GM19328 (cell line): Measurements from ENCODE around the gene ARID4A.
"Not testable (repeated sequence)": the region's sequence is repeated elsewhere in the genome, so short reads cannot be mapped to it uniquely, and the experiment has no call there.

ENCODE experiments used
- ATAC-seq: cut with Tn5 transposase; IDR thresholded peaks from one replicate; pipeline ENCODE4 v1.9.1; 2021; ENCODE audit warnings: mild to moderate bottlenecking, moderate library complexity; ENCODE audit not compliant: unreplicated experiment

ARID4A gene

DNA sequence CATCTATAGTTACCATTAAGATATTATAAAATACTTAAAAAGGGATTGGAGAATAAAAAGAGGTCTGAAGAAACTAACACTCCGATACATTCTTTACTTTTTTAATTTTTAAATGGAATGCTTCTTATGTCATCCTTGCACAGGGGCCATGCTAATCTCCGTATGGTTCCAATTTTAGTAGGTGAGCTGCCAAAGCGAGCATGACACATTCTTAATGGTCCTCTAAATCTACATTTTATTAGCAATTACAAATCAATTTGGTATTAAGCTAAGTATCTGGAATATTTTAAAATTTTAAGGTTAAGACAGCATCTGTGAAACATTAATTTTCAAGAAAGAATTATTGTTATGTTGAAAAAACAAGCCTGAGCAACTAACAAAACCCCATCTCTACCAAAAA, 6.2 kb upstream of the ARID4A start:
- no peak for ATAC-seq

DNA sequence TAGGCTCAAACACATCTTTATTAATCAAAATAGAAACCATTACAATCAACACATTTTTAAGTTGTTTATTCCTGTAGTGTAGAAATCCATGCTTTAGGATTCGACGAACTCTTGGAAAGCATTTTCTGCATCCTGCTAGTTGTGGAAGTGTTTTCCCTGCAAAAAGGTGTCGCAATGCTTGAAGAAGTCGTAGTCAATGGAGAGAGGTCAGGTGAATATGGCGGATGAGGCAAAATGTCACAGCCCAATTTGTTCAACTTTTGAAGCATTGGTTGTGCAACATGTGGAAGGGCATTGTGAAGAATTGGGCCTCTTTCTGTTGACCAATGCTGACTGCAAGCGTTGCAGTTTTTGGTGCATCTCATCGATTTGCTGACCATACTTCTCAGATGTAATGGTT, 4.2 kb upstream of the ARID4A start:
- no peak for ATAC-seq

DNA sequence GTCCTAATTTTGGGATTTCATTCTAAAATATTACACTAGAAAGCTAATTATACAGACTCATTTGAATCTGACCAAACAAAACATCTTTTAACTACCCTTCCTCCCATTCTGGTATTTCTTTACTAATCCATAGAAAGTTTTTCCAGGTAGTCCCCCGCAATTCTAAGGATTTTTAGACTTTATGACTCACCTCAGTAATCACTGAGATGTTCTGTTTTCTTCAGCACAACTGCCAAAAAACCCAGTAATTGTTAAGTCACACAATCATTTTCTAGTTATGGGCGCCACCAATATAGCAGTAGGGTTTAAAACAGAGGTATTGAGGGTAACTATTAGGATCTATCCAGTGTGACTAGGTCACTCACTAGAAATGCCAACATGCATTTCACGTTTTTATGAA, 1.6 kb upstream of the ARID4A start:
- no peak for ATAC-seq

DNA sequence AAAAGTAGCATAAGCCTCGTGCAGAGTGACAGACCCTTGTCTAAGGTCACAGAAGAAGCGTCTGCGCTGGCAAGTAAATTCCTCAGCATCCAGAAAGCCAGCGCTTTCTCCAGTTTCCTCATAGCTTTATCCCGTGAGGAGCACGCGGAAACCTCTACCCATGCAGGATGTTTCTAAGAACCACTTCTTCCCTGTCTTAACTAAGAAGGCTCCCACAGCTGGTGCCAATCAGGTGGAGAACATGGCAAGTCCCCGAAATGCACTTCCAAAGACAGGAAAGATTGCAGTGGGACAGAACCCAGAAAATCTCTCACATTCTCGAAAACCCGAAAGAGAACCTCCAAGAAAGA, 968 bp upstream of the ARID4A start:
- ATAC-seq = no peak

DNA sequence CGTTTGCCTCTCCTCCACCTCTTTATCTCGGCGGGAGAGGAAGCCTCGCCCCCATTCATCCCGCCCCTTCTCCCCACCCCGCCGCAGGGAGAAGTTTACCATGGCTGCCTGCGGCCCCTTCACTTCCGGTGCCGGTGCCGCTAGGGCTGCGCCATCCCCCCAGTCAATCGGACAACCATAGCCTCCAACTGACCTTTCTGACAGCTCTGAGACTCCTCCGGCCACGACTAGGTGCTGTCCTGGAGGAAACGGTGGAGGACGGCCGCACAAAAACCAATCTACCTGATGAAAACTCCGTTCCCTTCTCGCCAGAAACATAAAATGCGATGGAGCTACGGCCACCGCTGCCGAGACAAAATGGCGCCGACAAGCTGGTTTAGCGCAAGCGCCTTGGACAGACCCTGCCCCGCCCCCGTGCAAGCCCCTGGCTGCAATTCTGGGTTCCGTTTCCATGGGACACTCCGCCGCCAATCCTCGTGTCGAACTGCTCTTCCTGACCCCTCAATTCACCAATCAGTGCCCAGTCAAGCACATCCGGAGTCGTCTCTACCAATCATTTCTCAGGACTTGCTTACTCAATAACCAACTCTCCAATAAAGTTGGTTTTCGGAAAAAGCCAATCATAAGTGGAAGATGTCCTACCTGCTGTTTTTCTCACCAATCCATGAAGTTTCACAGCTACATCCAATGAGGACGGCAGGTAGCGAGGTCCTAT, 436 bp upstream of the ARID4A start:
- peak; percentile 82 for ATAC-seq

DNA sequence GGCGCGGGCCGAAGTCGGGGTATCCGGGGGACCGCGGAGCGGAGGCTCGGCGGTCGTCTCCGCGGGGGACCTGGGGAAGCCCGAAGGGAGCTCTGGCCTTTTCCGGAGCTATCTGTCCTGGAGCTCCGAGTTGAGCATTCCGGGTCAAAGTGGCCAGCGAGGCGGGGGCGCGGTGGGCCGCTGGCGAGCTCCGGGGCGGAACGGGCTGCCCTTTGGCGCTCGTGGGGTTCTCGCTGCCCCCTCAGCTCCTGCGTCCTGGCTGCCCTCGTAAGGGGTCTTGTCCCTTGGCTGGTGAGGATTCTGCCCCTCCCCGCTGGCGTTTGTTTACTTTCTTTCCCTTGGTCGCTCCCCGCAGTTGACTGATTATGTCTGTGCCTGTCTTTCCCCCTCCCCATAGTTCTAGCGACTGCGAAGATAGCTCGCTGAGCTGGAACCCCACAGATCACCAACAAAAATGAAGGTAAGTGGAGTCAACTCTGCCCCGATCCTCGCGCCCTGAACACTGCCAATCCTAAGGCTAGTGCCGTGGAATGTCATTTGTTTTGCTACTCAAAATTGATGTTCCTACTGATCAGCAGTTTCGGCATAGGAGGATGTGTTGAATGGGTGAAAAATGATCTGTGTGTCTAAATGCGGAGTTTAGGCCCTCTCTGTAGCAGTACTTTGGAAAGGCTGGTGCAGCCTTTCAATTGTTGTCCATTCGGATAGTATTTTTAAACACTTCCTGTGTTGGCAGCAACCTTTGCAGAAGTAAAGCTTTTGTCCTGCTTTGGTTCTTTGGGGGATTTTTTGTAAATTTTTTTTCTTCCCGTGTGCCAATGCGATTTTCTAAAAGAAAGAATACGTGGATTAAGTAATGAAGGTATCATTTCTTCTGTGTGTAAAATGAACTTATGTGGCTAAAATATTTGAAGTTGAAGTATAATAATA, 1.3 kb downstream of the ARID4A start:
- ATAC-seq = no peak

DNA sequence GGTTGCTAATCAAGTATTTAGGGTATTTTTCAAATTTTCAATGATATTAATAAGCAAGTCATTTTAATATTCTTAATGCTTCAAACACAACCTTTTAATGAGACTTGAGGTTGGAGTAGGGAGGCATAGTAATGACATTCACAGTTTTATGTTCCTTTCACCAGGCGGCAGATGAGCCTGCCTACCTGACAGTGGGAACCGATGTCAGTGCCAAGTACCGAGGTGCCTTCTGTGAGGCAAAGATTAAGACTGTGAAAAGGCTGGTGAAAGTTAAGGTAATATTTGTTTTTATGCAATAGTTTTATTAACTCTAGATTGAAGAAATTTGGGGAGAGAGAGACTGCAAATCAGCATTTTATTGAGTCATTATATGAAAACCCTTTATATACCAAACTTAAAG, 3.1 kb downstream of the ARID4A start:
- ATAC-seq = no peak

DNA sequence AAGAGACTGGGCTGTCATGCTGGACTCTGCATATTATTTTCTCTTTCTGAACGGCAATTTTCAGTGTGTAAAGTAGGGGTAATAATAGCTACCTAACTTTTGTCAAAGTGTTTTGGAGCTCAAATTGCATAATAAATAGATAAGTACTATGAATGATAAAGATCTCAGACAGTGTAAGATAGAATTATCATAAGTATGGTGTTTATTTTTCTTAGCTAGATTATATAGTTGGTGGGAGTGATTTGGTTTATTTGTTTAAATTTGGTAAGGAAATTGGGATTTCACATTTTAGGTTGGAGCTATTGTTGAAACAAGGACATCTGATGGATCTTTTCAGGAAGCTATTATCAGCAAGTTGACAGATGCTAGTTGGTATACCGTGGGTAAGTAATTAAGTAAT, 7.4 kb downstream of the ARID4A start:
- ATAC-seq = no peak

DNA sequence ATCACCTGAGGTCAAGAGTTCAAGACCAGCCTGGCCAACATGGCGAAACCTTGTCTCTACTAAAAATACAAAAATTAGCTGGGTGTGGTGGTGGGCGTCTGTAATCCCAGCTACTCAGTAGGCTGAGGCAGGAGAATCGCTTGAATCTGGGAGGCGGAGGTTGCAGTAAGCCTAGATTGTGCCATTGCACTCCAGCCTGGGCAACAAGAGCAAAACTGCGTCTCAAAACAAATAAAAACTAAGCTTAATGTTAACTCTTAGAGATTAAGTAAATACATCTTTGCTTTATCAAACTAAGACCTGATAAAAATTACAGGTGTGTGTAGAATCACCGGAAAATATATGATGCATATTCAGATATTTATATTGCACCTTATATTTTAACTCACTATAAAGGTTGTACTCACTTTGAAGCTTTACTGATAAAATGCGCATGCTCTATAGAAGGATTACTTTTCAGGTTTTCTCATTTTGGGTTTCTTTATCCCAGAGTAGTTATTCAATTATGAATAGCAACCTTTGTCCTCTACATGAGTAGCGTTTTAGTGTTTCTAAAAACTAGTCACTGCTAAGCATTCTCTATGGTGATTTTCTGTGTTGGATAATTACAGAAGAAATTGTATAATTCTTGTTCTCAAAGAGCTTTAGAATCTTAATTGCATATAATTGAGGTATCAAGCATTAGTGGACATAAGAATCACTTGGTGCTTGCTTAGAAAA, 9.4 kb downstream of the ARID4A start:
- ATAC-seq = no peak

DNA sequence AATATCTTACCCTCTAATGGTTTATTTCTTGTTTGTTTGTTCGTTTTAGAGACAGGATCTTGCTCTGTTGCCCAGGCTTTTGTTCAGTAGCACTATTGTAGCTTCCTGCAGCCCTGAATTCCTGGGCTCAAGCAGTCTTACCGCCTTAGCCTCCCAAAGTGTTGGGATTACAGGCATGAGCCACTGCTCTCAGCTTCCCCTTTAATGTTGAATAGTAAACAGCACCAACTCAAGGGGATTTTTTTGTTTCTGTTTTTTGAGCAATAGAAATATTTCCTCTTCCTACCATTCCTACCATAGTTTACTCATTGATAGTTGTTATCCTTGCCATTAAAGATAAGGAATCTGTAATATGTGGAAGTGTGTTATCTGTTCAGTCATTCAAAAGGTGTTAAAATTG, 10.7 kb downstream of the ARID4A start:
- ATAC-seq = no peak

DNA sequence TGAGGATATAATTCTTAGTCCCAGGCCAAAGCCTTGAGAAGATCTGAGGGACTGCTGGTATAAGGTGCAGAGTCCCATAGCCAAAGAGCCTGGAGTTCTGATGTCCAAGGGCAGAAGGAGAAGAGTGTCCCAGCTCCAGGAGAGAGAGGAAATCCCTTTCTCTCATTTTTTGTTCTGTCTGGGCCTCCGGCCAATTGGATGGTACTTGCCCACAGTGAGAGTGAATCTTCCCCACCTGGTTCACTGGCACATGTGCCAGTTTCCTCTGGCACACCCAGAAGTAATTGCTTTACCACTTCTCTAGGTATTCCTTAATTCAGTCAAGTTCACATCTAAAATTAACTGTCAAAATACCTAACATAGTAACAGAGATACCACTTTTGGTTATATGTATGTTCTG, 15.3 kb downstream of the ARID4A start:
- ATAC-seq = no peak

DNA sequence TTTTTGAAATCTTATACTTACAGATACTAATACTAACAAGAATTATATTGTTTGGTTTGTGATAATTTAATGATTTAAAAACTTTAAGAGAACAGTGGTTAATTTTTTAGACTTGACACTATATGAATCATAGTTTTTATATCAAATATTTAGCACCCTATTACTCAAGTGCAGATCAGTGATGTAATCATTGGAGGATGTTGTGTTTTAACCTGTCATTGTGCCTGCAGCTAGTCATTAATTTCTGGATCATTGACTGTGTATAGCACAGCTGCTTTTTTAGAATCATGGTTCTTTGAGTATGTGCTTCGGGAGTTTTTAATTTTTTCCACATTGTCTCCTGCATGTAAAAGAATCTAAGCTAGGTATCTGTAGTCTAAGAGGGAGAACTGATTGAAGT, 17.3 kb downstream of the ARID4A start:
- no peak for ATAC-seq

DNA sequence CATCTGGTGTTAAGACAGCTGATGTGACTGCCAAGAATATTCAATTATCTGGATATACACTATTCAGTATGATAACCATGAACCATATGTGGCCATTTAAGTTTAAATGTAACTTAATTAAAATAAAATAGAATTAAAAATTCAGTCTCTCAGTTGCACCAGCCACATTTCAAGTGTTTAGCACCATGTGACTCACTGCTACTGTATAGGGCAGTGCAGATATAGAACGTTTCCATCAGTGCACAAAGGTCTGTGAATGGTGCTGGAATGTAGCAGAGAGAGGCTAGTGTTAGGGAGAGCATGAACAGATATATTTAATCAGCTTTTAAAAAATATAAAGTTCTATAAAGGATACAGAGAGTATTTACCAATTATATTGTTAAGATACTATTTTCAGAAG, 28.7 kb downstream of the ARID4A start:
- no peak for ATAC-seq

DNA sequence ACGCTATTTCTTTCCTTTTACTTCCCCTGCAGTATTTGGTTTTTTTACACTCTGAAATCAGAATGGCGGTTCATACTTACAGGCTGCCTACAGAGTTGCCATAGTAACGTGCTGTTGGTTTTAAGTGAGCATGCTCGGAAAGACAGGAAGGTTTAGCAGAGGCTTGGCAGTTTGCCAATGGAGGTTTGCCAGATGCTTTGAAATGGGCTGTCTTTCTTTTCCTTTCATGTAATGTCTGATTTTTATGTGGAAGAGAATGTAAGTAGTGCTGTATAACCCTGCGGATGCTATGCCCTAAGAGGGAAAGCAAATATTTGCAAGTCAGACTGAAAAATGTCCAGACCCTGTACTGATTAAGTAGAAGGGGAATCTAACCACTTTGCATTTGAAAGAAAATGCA, 32.8 kb downstream of the ARID4A start:
- ATAC-seq = peak; percentile 93

DNA sequence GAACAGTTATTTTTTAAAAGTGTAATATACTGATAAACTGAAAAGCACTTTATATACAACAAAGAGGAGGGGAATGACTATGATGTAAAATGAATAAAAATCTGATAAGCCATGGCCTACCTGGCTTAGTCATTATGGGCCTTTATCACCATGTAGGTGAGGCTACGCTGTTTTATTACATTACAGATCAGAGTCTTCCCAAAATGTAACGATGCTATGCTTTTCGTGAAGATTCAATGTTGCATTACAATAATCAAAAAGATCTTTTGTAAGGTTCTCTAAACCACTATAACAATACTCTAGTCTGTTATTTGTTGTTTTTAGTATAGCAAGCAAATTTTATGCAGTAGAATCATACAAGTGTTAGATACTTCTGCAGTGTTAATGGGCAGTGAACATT, 34.2 kb downstream of the ARID4A start:
- ATAC-seq = no peak

DNA sequence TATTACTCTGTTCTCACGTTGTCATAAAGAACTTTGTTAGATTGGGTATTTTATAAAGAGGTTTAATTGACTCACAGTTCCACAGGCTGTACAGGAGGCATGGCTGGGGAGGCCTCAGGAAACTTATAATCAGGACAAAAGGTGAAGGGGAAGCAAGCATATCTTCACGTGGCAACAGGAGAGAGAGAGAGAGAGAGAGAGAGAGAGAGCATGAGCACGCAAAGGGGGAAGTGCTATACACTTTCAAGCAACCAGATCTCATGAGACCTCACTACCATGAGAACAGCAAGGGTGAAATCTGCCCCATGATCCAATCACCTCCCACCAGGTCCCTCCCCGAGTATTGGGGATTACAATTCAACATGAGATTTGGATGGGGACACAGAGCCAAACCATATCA, 41.3 kb downstream of the ARID4A start:
- not testable (repeated sequence) for ATAC-seq

DNA sequence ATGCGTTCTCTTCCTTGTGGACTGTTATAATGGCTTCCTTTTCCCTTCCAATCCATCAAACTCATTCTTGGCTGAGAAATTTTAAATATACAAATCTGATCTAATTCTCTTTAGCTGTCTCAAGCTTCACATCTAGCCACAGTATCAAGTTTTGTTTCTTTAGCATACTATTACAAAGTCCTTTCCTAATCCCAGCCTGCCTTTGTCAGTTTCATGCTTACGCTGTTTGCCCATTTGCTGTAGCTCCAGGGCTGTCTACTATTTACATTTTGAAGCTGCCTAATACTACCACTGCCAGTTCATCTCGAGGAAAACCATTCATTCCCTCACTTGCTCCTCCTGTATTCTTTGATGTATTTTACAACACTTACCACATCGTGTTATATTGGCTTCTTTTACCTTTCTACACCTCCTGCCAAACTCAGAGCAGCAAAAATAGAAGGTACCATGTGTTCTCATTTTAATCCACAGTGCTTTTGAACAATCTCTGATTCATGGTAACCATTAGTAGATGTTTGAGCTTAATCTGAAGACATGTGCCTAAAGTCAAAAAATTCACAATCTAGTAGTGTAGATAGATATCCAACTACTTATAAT, 42.9 kb downstream of the ARID4A start:
- ATAC-seq = no peak

DNA sequence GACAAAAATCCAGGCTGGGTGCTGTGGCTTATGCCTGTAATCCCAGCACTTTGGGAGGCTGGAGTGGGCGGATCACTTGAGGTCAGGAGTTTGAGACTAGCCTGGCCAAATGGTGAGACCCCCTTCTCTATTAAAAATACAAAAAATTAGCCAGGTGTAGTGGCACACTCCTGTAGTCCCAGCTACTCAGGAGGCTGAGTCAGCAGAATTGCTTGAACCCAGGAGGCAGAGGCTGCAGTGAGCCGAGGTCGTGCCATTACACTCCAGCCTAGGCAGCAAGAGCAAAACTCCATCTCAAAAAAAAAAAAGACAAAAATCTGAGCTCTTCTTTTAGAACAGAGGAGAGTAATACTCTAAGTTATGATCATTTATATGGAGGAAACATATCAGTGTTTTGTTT, 45.2 kb downstream of the ARID4A start:
- ATAC-seq = not testable (repeated sequence)

DNA sequence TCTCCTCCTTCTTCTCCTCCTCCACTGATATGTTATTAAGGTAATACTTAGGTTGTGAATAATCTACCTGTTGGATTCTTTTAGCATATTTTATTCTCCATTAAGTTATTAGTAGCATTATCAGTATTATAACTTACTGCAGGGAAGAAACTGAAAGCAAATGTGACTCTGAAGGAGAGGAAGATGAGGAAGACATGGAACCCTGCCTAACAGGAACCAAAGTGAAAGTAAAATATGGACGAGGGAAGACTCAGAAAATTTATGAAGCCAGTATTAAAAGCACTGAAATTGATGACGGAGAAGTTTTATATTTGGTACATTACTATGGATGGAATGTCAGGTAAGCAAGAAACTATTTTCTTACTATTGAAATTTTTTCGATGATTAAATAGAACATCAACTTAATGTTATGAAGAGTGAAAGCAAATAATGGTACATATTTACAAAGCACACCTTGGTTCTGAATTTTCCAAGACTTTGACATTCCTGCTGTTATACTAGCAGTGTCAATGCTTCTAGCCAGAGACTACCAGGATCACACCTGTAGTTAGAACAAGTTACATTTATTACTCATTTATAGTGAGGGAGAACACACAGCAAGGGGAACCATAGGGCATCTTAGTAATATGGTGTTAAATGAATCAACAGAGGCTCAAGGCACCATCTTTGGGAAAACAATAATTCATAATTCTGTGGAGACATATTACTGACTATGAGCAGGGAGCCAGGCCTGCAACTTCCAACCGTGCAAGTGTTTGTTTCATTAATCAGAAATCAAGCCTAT, 55.4 kb downstream of the ARID4A start:
- ATAC-seq = no peak

DNA sequence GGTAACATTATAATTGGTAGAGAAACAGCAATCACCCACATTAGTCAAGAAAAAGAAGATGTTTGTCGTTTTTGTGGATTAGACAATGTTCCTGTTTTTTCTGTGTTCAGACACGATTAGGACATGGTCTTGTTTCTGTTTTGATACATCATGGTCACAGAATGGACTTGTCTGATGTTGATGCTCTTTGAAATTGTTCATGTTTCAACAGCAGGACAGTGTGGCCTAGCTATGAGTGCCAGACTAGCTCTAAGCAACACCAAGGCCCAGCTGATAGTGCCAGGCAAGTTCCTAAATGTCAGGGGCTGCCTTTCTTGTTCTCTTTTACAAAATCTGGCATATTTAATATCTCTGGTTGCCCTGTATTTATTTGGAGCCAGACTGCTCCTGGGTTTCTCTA, 56.5 kb downstream of the ARID4A start:
- ATAC-seq = no peak

DNA sequence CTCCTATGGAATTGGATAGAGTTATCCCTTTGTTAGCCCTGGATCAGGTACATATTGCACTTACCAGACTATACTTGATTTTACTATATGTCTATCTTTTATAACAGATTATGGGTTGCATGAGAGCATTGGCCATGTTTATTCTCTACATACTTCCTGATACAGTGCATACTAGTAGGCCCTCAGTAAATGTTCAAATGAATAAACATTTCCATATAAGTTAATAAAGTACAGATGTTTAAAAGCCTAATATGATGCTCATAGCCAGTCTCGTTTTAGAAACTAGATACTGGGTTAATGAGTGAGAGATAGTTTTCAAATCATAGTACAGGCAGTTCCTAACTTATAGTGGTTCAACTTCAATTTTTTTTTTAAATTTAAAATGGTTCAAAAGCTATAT, 57.9 kb downstream of the ARID4A start:
- no peak for ATAC-seq
